ENCODE measurements around the gene SUCLA2.
A peak's percentile ranks its signal among the peaks of the same experiment; 100 is the strongest.

The SUCLA2 gene
- long read RNA-seq, transcript SUCLA2-219 (11 exons, 2,111 nt), result major isoform, 606 of 666 reads
- long read RNA-seq, partial matches to known transcripts, result 10 of 666 reads
- long read RNA-seq, other reads (novel, unspliced or antisense), result 42 of 666 reads

- Histone ChIP-seq H3K27me3 (ENCODE audit: insufficient read depth, poor library complexity, severe bottlenecking) (no peaks in the 10 kb centered on the region), H3K4me3 (replicated peaks; ENCODE audit: insufficient read depth, low read length) (peak within 1 kb of the TSS; percentile 97), H3K27ac (replicated peaks) (peak within 1 kb of the TSS; percentile 75)
- DNase-seq (ENCODE audit: low read depth in 1 of 2, low spot score in 1 of 2), result peak; percentile 66 to 92
- peak; percentile 85 for TF ChIP-seq POLR2AphosphoS5 (IDR thresholded peaks at IDR 0.05; ENCODE audit: low read depth)
- TF ChIP-seq SPI1 (IDR thresholded peaks at IDR 0.05; ENCODE audit: borderline replicate concordance, low read depth), result no peak
Measured at GRCh38 chr13:48001114-48001881, at the start of gene SUCLA2. Gene SUCLA2 (minus strand): TSS chr13:48001273. CDS start chr13:48001269, 4 bp downstream.

- H3K4me3 ChIP-seq (replicated peaks; ENCODE audit: insufficient read depth, low read length), result no peak overlapping the region
- no peak for DNase-seq (ENCODE audit: low read depth in 1 of 2, low spot score in 1 of 2)
- H3K27me3 ChIP-seq (ENCODE audit: insufficient read depth, poor library complexity, severe bottlenecking), result no peaks in the 10 kb centered on the region
- H3K27ac ChIP-seq (replicated peaks), result no peak overlapping the region
- TF ChIP-seq SPI1 (IDR thresholded peaks at IDR 0.05; ENCODE audit: borderline replicate concordance, low read depth), result no peak
- no peak for TF ChIP-seq GABPA (IDR thresholded peaks at IDR 0.05; ENCODE audit: low read depth)
Measured at GRCh38 chr13:48050550-48050949, 49.5 kb upstream of the SUCLA2 start.

GRCh38 chr13:48043789-48044503, 42.9 kb upstream of the SUCLA2 start:
- no peak for DNase-seq (ENCODE audit: low read depth in 1 of 2, low spot score in 1 of 2)
- TF ChIP-seq POLR2AphosphoS5 (IDR thresholded peaks at IDR 0.05; ENCODE audit: low read depth) (no peak), GABPA (IDR thresholded peaks at IDR 0.05; ENCODE audit: low read depth) (no peak), CTCF (IDR thresholded peaks at IDR 0.05; ENCODE audit: insufficient read depth, low read length) (no peak), REST (IDR thresholded peaks at IDR 0.05; ENCODE audit: insufficient replicate concordance, low read depth) (no peak), SPI1 (IDR thresholded peaks at IDR 0.05; ENCODE audit: borderline replicate concordance, low read depth) (no peak)
- Histone ChIP-seq H3K27ac (replicated peaks) (no peak overlapping the region), H3K27me3 (ENCODE audit: insufficient read depth, poor library complexity, severe bottlenecking) (no peaks in the 10 kb centered on the region), H3K4me3 (replicated peaks; ENCODE audit: insufficient read depth, low read length) (no peak overlapping the region)

GRCh38 chr13:48042894-48043293, 41.8 kb upstream of the SUCLA2 start:
- no peak overlapping the region for H3K4me3 ChIP-seq (replicated peaks; ENCODE audit: insufficient read depth, low read length)
- TF ChIP-seq CTCF (IDR thresholded peaks at IDR 0.05; ENCODE audit: insufficient read depth, low read length) (no peak), SPI1 (IDR thresholded peaks at IDR 0.05; ENCODE audit: borderline replicate concordance, low read depth) (no peak), POLR2AphosphoS5 (IDR thresholded peaks at IDR 0.05; ENCODE audit: low read depth) (no peak), REST (IDR thresholded peaks at IDR 0.05; ENCODE audit: insufficient replicate concordance, low read depth) (no peak), GABPA (IDR thresholded peaks at IDR 0.05; ENCODE audit: low read depth) (no peak)
- H3K27me3 ChIP-seq (ENCODE audit: insufficient read depth, poor library complexity, severe bottlenecking), result no peaks in the 10 kb centered on the region
- H3K27ac ChIP-seq (replicated peaks), result no peak overlapping the region
- DNase-seq (ENCODE audit: low read depth in 1 of 2, low spot score in 1 of 2), result no peak

Measured in HL-60 (cell line).